KOPT-K1 (cell line): ENCODE results near the gene DIS3L2.

Source experiments
- H3K27ac ChIP-seq: fragments of 200-600 bp; sonication (generic); 2 replicates; pipeline ENCODE4 v1.5.1; 2016; ENCODE audit warnings: antibody characterized with exemption, mild to moderate bottlenecking, low read depth, low read length; ENCODE audit not compliant: poor library complexity, severe bottlenecking
- H3K36me3 ChIP-seq: fragments of 200-600 bp; sonication (generic); 2 replicates; pipeline ENCODE4 v1.5.1; 2017; ENCODE audit warnings: antibody characterized with exemption, mild to moderate bottlenecking, low read length, moderate library complexity; ENCODE audit not compliant: insufficient read depth
- H3K9me3 ChIP-seq: fragments of 200-600 bp; sonication (generic); 2 replicates; pipeline ENCODE4 v1.5.1; 2017; ENCODE audit warnings: antibody characterized with exemption, low read length, mild to moderate bottlenecking; ENCODE audit not compliant: insufficient read depth, poor library complexity, severe bottlenecking

Gene DIS3L2

GRCh38 chr2:231966886-231967285, 5.4 kb downstream of the DIS3L2 start:
- Histone ChIP-seq H3K9me3 (peaks cover 24% of the 10 kb centered on the region), H3K27ac (no peak overlapping the region)

GRCh38 chr2:231968820-231969219, 7.3 kb downstream of the DIS3L2 start:
- peaks cover 24% of the 10 kb centered on the region for H3K9me3 ChIP-seq
- no peak overlapping the region for H3K27ac ChIP-seq
- H3K36me3 ChIP-seq = no peaks in the 10 kb centered on the region; the same call in 1 of the 2 replicates

More at GRCh38 chr2:231966886-231967285, 5.4 kb downstream of the DIS3L2 start:
- H3K36me3 ChIP-seq = no peaks in the 10 kb centered on the region; the same call in 1 of the 2 replicates

GRCh38 chr2:231970461-231970860, 8.9 kb downstream of the DIS3L2 start:
- H3K9me3 ChIP-seq = peaks cover 24% of the 10 kb centered on the region
- no peaks in the 10 kb centered on the region; the same call in none of the 2 replicates for H3K36me3 ChIP-seq
- no peak overlapping the region for H3K27ac ChIP-seq

- no peaks in the 10 kb centered on the region; the same call in 1 of the 2 replicates for H3K36me3 ChIP-seq
- H3K9me3 ChIP-seq = peaks cover 2% of the 10 kb centered on the region
- H3K27ac ChIP-seq = no peak overlapping the region
These were observed 13.5 kb downstream of the DIS3L2 start for GRCh38 chr2:231975001-231975400.

GRCh38 chr2:231977430-231977829, 15.9 kb downstream of the DIS3L2 start:
- H3K36me3 ChIP-seq = no peaks in the 10 kb centered on the region; the same call in 1 of the 2 replicates
- no peaks in the 10 kb centered on the region for H3K9me3 ChIP-seq
- H3K27ac ChIP-seq = no peak overlapping the region

- Histone ChIP-seq H3K27ac (no peak overlapping the region), H3K36me3 (no peaks in the 10 kb centered on the region), H3K9me3 (no peaks in the 10 kb centered on the region)
These were observed 23.5 kb downstream of the DIS3L2 start for GRCh38 chr2:231984992-231985391.

DNA sequence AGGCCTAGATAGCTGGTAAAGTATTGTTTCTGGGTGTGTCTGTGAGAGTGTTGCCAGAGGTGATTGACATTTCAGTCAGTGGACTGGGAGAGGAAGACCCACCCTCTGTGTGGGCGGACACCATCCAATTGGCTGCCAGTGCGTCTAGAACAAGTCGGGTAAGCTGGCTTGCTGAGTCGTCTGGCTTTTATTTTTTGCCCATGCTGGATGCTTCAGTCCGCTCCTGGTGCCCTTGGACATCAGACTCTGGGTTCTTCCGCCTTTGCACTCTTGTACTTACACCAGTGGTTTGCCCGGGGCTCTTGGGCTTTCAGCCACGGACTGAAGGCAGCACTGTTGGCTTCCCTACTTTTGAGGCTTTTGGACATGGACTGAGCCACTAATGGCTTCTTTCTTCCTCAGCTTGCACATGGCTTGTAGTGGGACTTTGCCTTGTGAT, 24.3 kb downstream of the DIS3L2 start:
- Histone ChIP-seq H3K36me3 (no peaks in the 10 kb centered on the region), H3K9me3 (no peaks in the 10 kb centered on the region), H3K27ac (no peak overlapping the region)

- H3K27ac ChIP-seq = no peak overlapping the region
- no peaks in the 10 kb centered on the region for H3K36me3 ChIP-seq
- H3K9me3 ChIP-seq = no peaks in the 10 kb centered on the region
These were observed 25.7 kb downstream of the DIS3L2 start for GRCh38 chr2:231987124-231987727.

DNA sequence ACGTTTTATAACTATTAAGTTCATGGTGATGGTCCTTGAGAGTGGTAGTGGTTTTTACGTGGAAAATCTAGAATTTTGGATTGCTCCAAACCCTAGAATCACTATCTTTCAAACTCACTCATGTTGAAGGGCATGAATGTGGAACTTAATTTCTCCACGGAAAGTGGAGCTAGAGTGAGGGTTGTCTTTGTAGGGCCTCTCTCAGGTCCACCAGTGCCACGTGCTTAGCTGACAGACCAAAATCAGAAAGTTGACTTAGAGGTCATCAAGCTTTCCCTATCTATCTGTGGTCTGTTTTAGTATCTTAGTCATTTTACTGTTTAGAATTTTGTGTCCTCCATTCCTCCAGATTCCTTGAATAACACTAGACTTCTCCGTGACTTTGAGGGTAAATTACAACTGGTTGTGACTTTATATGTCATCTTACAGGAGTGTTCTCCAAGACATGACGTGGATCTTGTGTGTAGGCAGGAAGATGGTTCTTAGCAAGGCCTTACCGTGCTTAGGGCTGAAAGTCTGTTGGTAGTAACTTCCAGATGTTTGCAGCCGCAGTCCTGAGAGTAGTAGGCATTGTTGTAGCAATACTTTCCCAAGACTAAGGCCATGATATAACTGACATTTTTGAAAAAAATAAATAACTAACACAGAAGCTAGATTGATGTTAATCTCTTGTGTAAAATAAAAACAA, 26.8 kb downstream of the DIS3L2 start:
- Histone ChIP-seq H3K9me3 (no peaks in the 10 kb centered on the region), H3K36me3 (no peaks in the 10 kb centered on the region), H3K27ac (no peak overlapping the region)

DNA sequence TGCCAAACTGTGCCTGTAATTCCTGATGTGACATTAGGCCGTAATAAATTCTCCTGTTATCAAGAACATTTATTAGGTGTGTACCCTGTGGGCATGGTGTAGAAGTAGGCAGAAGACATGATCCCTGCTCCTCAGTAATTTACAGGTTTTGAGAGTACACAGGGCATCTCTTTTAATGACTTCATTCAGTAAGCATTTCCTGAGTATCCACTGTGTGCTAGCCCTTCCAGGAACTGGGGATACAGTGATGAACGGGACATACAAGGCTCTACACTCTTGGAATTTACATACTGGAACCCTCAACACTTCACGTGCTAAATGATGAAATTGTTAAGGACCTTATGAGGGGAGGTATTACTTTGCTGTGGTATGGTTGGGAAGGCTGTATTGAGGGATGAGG, 30.2 kb downstream of the DIS3L2 start:
- no peak overlapping the region for H3K27ac ChIP-seq
- no peaks in the 10 kb centered on the region for H3K9me3 ChIP-seq
- no peaks in the 10 kb centered on the region for H3K36me3 ChIP-seq

DNA sequence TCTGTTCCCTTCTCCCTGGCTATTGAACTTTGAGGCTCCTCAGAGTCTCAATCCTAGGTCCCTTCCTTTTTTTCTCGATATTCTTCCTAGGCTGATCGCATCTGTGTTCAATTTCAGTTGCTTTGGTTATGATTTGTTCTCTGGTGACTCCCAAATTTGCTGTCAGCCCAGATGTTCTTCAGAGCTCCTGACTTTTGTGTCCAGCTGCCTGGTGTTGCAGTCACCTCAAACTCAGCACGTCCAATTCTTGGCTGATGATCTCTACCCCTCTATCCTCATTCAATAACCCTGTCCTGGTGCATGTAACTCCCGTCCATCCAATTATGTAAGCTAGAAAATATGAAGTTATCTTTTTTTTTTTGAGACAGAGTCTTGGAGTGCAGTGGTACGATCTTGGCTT, 31.4 kb downstream of the DIS3L2 start:
- Histone ChIP-seq H3K9me3 (no peaks in the 10 kb centered on the region), H3K36me3 (no peaks in the 10 kb centered on the region), H3K27ac (no peak overlapping the region)

GRCh38 chr2:231996797-231997540, 35.5 kb downstream of the DIS3L2 start:
- H3K36me3 ChIP-seq = no peaks in the 10 kb centered on the region
- no peaks in the 10 kb centered on the region for H3K9me3 ChIP-seq

GRCh38 chr2:231998046-231998445, 36.5 kb downstream of the DIS3L2 start:
- Histone ChIP-seq H3K9me3 (no peaks in the 10 kb centered on the region), H3K36me3 (no peaks in the 10 kb centered on the region), H3K27ac (no peak overlapping the region)

More at GRCh38 chr2:231996797-231997540, 35.5 kb downstream of the DIS3L2 start:
- H3K27ac ChIP-seq = no peak overlapping the region

DNA sequence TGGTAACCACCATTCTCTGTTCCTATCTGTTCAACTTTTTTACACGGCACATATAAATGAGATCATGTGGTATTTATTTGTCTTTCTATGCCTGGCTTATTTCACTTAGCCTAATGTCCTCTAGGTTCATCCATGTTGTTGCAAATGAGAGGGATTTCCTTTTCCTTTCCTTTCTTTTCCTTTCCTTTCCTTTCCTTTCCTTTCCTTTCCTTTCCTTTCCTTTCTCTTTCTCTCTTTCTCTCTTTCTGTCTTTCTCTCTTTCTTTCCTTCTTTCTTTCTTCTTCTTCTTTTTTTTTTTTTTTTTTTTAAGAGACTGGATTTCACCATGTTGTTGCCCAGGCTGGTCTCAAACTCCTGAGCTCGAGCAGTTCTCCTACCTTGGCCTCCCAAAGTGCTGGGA, 38.9 kb downstream of the DIS3L2 start:
- no peaks in the 10 kb centered on the region for H3K36me3 ChIP-seq
- H3K27ac ChIP-seq = no peak overlapping the region
- H3K9me3 ChIP-seq = no peaks in the 10 kb centered on the region

GRCh38 chr2:232001073-232001472, 39.6 kb downstream of the DIS3L2 start:
- no peak overlapping the region for H3K27ac ChIP-seq
- H3K36me3 ChIP-seq = no peaks in the 10 kb centered on the region
- no peaks in the 10 kb centered on the region for H3K9me3 ChIP-seq
